Glutamatergic neuron (in vitro differentiated cells): Measurements from ENCODE around the gene ZNF513. TPM values are rescaled to one million over a fixed set of nuclear protein-coding genes. Genes with fewer than 3 reads are reported as not detected.
A peak's percentile ranks its signal among the peaks of the same experiment; 100 is the strongest.

ENCODE experiments used
- DNase-seq: peaks from one replicate; pipeline ENCODE4 v3.0.0; 2022
- H3K27ac Mint-ChIP-seq: one replicate; pipeline ENCODE4 v1.8.0; 2020; ENCODE audit warnings: mild to moderate bottlenecking, mixed read lengths, inconsistent platforms; ENCODE audit not compliant: unreplicated experiment
- H3K27me3 Mint-ChIP-seq: one replicate; pipeline ENCODE4 v1.8.0; 2020; ENCODE audit warnings: mild to moderate bottlenecking, moderate library complexity, mixed read lengths, inconsistent platforms; ENCODE audit not compliant: unreplicated experiment
- H3K36me3 Mint-ChIP-seq: one replicate; pipeline ENCODE4 v1.8.0; 2020; ENCODE audit warnings: mild to moderate bottlenecking, mixed read lengths, inconsistent platforms; ENCODE audit not compliant: unreplicated experiment
- H3K4me1 Mint-ChIP-seq: one replicate; pipeline ENCODE4 v1.8.0; 2020; ENCODE audit warnings: mild to moderate bottlenecking, low read depth, mixed read lengths, inconsistent platforms; ENCODE audit not compliant: unreplicated experiment
- H3K4me3 Mint-ChIP-seq: one replicate; pipeline ENCODE4 v1.8.0; 2020; ENCODE audit warnings: mild to moderate bottlenecking, mixed read lengths, inconsistent platforms; ENCODE audit not compliant: unreplicated experiment
- H3K9me3 Mint-ChIP-seq: one replicate; pipeline ENCODE4 v1.8.0; 2020; ENCODE audit warnings: mild to moderate bottlenecking, moderate library complexity, mixed read lengths, inconsistent platforms; ENCODE audit not compliant: unreplicated experiment
- total RNA-seq: library from RNA; stranded (reverse); fragmentation: NEBNext Ultra II Directional; extraction: Animal tissue kit (Norgen Biotek cat#: 25700); gene quantifications from one replicate; pipeline ENCODE4 v1.2.1, GENCODE V29; 2021; ENCODE audit not compliant: unreplicated experiment
- TF ChIP-seq, protein P1 (sequence below): fragments of 200-600 bp; sonication (generic); IDR thresholded peaks from one replicate; pipeline ENCODE4 v1.5.0; 2021; ENCODE audit not compliant: partially characterized antibody, unreplicated experiment

ZNF513 gene
- total RNA-seq, 1 donor from 2014 or later = 30.2 TPM

DNA sequence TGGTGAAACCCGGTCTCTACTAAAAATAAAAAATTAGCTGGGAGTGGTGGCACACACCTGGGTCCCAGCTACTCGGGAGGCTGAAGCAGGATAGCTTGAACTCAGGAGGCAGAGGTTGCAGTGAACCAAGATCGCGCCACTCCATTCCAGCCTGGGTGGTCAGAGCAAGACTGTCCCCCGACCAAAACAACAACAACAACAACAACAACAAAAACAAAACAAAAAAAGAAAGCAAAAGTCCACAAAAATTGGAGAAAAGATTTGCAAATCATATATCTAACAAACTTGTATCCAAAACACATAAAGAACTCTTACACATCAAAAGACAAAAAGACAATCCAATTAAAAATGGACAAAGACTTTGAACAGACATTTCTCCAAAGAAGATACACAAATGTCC is 18.4 kb upstream of the ZNF513 start:
- Mint-ChIP-seq H3K4me3 (no peak overlapping the region), H3K27me3 (no peaks in the 10 kb centered on the region), H3K36me3 (no peaks in the 10 kb centered on the region), H3K9me3 (no peaks in the 10 kb centered on the region), H3K4me1 (peaks cover 3% of the 10 kb centered on the region), H3K27ac (no peak overlapping the region)
- TF ChIP-seq, protein P1, sequence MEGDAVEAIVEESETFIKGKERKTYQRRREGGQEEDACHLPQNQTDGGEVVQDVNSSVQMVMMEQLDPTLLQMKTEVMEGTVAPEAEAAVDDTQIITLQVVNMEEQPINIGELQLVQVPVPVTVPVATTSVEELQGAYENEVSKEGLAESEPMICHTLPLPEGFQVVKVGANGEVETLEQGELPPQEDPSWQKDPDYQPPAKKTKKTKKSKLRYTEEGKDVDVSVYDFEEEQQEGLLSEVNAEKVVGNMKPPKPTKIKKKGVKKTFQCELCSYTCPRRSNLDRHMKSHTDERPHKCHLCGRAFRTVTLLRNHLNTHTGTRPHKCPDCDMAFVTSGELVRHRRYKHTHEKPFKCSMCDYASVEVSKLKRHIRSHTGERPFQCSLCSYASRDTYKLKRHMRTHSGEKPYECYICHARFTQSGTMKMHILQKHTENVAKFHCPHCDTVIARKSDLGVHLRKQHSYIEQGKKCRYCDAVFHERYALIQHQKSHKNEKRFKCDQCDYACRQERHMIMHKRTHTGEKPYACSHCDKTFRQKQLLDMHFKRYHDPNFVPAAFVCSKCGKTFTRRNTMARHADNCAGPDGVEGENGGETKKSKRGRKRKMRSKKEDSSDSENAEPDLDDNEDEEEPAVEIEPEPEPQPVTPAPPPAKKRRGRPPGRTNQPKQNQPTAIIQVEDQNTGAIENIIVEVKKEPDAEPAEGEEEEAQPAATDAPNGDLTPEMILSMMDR = no peak
- DNase-seq = no peak

DNA sequence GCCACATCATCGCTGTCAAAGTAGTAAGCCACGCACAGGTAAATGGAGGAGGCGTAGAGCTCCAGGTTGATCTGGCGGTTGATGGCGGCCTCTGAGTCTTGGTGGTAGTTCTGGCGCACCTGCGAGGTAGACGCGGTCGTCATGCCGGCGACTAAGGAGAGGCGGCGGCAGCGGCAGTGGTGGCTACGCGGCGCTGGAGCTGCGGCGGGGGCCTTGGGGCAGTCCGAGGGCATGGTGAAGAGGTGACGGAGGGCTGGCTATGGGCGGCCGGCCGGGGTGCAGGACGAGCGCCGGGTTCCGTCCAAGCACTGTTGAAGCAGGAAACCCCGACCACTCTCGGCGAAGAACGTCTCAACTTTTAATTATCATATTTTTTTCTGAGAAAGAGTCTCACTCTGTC is 12.7 kb upstream of the ZNF513 start:
- H3K4me1 Mint-ChIP-seq = no peaks in the 10 kb centered on the region
- peaks cover 2% of the 10 kb centered on the region for H3K9me3 Mint-ChIP-seq
- H3K27me3 Mint-ChIP-seq = no peaks in the 10 kb centered on the region
- no peak overlapping the region for H3K4me3 Mint-ChIP-seq
- TF ChIP-seq, protein P1 = no peak
- H3K27ac Mint-ChIP-seq = no peak overlapping the region
- no peaks in the 10 kb centered on the region for H3K36me3 Mint-ChIP-seq
- DNase-seq = no peak

DNA sequence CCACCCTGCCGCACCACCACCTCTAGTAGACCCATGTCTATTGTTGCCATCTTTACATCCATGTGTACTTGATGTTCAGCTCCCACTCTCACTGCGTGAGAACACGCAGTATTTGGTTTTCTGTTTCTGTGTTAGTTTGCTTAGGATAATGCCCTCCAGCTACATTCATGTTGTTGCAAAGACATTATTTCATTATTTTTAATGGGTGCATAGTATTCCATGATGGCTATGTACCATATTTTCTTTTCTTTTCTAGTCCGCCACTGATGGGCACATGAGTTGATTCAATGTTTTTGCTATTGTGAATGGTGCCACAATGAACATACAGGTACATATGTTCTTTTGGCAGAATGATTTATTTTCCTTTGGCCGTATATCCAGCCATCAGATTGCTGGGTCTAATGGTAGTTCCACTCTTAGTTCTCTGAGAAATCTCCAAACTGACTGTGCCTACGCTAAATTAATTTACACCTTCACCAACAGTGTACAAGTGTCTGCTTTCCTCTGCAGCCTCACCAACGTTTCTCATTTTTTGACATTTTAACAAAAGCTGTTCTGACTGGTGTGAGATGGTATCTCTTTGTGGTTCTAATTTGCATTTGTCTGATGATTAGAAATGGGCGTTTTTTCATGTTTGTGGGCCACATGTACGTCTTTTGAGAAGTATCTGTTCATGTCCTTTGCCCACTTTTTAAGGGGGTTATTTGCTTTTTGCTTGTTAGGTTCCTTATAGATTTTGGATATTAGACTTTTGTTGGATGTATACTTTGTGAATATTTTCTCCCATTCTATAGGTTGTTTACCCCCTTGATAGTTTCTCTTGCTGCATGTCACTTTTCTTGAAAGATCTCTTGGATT is 10.5 kb upstream of the ZNF513 start:
- TF ChIP-seq, protein P1 = no peak
- Mint-ChIP-seq H3K36me3 (no peaks in the 10 kb centered on the region), H3K4me3 (no peak overlapping the region), H3K27me3 (no peaks in the 10 kb centered on the region), H3K4me1 (no peaks in the 10 kb centered on the region), H3K27ac (no peak overlapping the region), H3K9me3 (peaks cover 2% of the 10 kb centered on the region)
- no peak for DNase-seq

DNA sequence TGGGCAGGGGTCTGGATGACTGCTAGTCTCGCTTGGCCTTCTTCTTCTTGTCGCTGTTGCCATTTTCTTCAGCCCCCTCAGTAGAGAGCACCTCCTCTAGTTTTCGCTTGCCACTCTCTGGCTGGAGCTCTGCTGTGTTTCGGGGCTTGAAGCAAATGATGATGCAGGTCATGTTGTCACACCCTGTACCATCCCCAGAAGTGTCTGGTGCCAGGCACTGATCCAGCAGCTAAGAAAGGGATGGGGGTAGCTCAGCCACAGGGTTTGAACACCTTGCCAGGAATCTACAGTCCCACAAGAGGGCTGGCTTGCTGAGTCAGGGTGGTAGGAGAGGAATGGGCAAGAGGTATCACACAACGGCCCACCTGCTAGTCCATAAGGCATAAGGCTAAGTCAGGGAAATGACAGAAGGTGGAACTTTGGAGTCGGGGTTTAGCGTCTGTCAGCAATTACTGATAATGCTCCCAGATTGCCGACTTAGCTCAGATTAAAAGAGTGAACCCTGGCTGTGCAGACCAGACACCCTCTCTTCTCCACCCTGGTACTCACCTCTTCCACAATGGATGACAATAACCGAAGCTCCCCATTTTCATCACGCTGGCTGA is 1.1 kb upstream of the ZNF513 start:
- H3K9me3 Mint-ChIP-seq = peaks cover 13% of the 10 kb centered on the region
- no peak for DNase-seq
- peak overlapping the region; percentile 92 for H3K4me3 Mint-ChIP-seq
- TF ChIP-seq, protein P1 = no peak
- peaks cover 27% of the 10 kb centered on the region for H3K4me1 Mint-ChIP-seq
- H3K36me3 Mint-ChIP-seq = peaks cover 5% of the 10 kb centered on the region
- peaks cover 12% of the 10 kb centered on the region for H3K27me3 Mint-ChIP-seq
- peak overlapping the region; percentile 100 for H3K27ac Mint-ChIP-seq
